GM18517 (cell line): ENCODE results near the gene SV2C.
"Not testable (repeated sequence)": the region's sequence is repeated elsewhere in the genome, so short reads cannot be mapped to it uniquely, and the experiment has no call there.

Source experiments
- ATAC-seq: cut with Tn5 transposase; IDR thresholded peaks from one replicate; pipeline ENCODE4 v1.9.1; 2021; ENCODE audit warnings: mild to moderate bottlenecking, moderate library complexity; ENCODE audit not compliant: unreplicated experiment

Gene SV2C

DNA sequence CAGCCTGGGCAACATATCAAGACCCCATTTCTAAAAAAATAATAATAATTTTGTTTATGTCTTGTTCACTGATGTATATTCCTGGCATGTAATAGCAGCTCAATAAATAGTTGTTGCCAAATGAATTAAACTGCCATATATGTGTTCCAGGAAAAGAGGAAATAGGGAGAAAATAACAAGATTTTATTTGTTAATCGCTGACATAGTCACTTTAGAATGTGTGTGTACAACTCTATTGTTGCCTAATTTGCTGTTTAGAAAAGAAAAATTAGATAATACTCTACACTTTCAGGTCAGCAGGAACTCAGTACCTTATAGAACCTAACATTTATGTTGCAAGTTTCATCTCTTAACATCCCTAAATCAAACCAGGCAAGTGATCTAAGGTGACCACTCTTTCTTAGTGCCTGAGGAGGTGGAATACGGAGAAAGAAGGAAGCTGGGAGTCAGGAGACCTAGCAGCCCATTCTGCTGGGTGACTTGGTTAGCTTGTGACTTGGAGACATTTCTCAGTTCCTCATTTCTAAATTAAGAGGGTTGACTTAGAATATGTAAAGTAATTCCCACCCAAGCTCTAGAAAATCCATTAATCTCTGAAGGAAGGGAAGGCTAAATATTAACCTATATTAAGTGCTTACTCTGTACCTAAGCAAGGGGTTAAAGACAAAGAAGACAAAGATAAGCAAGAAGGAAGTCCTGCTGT is 209.6 kb downstream of the SV2C start:
- ATAC-seq = peak; percentile 84

DNA sequence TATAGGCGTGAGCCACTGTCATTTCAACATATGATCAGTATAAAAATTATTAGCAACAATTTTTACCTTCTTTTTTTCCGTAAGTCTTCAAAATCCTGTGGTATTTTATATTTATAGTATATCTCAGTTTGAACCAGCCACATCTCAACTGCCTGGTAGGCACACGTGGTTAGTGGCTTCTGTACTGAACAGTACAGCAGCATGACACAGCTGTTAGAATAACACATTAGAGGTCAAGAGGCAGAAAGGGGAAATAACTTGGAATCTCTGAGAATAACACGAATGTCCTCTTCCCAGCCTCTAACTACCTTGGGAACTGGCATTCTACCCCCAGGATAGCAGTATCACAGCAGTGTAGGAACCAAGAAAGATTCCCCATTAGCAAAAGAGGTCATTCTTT is 211.4 kb downstream of the SV2C start:
- no peak for ATAC-seq

DNA sequence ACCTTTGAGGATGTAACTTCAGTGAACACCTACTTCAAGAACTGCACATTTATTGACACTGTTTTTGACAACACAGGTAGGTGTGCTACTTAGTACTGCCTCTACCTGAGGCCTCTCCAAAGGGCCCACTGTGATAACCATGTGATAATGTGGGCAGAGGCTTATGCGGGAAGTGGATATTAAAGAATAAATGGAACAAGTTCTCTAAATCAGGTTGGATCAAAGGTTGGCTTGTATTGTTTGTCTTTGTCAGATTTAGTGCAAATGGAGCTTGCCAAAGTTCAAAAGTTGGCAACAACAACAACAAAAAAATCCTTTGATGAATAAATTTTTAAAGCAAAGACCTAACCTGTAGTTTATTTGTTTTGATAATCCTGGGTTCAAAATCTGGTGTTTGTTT is 215.7 kb downstream of the SV2C start:
- no peak for ATAC-seq

- ATAC-seq = no peak
Measured at GRCh38 chr5:76299592-76299991, 216.4 kb downstream of the SV2C start.

GRCh38 chr5:76301932-76302331 is 218.7 kb downstream of the SV2C start:
- not testable (repeated sequence) for ATAC-seq

GRCh38 chr5:76302661-76303060 is 219.5 kb downstream of the SV2C start:
- ATAC-seq = not testable (repeated sequence)

DNA sequence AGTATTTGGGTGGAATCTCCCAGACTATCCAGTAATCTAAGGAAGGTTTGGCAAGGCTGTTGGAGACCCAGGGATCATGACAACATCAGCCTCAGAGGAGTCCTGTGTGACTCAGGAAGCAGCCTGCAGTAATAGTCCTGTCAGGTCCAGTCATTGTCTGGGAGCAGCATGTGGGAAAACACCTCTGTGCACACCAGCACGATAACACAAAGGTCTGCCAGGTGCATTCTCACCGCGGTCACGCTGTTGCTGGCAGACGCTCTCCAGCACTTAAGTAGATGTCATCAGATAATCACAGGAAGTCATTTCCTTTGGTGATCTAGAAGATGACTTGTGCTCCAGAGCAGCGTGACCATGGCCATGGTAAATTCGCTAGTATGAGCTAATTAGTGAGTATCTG is 220.7 kb downstream of the SV2C start:
- no peak for ATAC-seq

GRCh38 chr5:76305269-76305668 is 222.1 kb downstream of the SV2C start:
- no peak for ATAC-seq

GRCh38 chr5:76305775-76306174 is 222.6 kb downstream of the SV2C start:
- ATAC-seq = no peak

- ATAC-seq = no peak
Measured at GRCh38 chr5:76310208-76310607, 227.0 kb downstream of the SV2C start.

DNA sequence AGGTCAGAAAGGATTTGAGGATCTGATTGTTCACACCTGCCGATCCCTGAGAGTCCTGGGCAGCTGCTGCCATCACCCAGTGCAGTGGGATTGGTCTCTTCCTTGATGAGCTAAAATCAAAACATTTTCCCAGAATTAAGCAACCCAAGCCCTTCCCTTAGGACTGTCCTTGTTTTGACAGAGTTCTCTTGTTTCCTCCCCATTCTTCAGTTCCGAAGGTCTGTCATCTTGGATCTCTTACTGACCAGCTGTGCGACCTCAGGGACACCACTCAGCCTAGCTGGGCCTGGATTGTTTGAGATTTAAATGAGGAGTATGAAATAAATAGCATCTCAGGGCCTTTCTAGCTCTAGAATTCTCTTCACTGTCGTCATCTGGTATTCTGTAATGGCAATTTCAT is 229.6 kb downstream of the SV2C start:
- ATAC-seq = no peak

DNA sequence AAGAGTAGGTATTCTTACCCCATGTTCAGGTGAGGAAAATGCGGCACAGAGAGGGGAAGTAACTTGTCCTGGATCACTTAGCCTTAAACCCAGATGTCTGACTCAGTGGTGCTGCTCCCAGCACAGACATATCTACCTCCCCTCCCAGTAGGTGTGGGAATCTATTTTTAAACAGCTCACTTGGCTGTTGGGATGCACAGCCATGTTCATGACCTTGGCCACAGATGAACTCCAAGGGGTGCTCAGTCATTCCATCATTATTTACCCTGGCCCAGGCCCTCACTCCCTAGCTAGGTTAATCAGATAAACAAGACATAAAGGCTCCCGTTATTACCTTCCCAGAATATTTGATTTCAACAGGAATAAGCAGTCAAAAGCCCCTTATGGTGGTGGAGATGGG is 231.5 kb downstream of the SV2C start:
- no peak for ATAC-seq

DNA sequence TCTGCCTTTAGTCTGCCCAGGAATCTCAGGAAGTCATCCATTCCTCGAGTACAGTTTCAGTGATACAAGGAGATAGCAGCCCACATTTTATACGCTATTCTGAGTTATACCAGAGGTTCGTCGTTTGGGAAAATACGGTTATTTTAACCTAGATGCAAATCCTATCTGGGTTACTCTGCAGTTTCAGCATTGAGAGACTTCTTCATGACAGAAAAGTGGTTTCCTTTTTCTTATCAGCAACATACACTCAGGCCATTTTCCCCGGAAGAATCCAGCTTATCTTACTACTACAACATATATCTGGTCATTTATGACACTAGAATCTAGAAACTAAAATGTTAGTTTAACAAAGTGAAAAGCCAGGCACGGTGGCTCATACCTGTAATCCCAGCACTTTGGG is 236.5 kb downstream of the SV2C start:
- no peak for ATAC-seq

- not testable (repeated sequence) for ATAC-seq
Measured at GRCh38 chr5:76323494-76323893, 240.3 kb downstream of the SV2C start.

GRCh38 chr5:76325326-76325725 is 242.1 kb downstream of the SV2C start:
- ATAC-seq = no peak

GRCh38 chr5:76325876-76326491 is 242.8 kb downstream of the SV2C start:
- ATAC-seq = no peak

DNA sequence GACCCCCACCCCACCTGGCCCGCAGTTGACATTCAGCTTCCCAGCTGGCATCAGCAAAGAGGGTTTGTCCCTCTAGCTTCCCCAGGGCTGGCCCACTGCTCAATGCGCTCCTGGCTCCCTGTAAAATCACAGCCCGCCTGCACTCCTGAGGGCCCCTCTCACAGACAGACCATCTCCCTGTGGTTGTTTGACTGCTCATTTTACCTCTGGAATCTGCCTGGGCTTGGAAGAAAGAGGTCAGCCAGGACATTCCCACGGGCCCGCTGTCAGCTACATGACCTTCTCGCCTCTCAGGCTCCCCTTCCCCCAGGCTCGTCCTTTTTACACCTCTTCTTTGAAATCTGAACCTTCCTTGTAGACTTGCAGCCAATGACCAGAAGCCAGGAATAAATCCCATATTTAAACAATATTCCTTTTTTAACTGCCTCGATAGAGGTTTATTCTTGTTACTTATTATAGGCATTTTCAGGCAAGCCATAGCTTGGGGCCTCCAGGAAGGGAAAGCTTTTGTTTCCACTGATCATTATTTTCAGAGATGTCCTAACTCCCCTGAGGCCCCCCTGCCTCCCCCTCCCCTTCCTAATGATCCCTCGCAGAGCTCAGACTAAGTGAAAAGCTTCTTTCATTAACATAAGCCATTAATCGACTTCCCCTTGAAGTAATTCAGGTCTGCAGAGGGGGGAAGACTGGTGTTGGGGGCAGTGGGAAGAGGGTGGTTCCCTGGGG is 243.6 kb downstream of the SV2C start:
- no peak for ATAC-seq

- no peak for ATAC-seq
Measured at GRCh38 chr5:76329346-76329745, 246.2 kb downstream of the SV2C start.

DNA sequence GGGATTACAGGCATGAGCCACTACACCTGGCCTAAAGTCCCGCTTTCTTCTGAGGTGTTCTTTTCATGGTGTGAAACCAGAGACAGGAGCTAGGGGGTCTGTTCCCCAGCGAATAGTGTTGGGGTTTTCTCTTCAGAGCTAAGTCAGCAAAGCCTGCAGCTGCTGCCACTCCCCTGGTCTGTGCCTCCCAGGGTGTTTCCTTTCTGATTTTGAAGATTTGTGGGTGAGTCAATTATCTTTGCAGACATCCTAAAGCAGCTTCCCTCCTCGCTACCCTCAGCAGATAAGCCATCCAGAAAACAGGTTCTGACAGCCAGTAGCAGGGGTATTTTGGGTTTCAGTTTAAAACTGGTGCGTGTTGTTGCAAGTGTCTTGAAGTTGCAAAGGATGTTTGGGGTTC is 247.9 kb downstream of the SV2C start:
- no peak for ATAC-seq

GRCh38 chr5:76332102-76332501 is 248.9 kb downstream of the SV2C start:
- no peak for ATAC-seq

- ATAC-seq = no peak
Measured at GRCh38 chr5:76332611-76333205, 249.5 kb downstream of the SV2C start.

GRCh38 chr5:76333571-76333970 is 250.4 kb downstream of the SV2C start:
- ATAC-seq = no peak
